GM19463 (cell line): Measurements from ENCODE around the gene SYCP2L.
"Not testable (repeated sequence)": the region's sequence is repeated elsewhere in the genome, so short reads cannot be mapped to it uniquely, and the experiment has no call there.

Source experiments
- ATAC-seq: cut with Tn5 transposase; IDR thresholded peaks from one replicate; pipeline ENCODE4 v1.9.1; 2021; ENCODE audit warnings: mild to moderate bottlenecking, moderate library complexity; ENCODE audit not compliant: unreplicated experiment

The SYCP2L gene

DNA sequence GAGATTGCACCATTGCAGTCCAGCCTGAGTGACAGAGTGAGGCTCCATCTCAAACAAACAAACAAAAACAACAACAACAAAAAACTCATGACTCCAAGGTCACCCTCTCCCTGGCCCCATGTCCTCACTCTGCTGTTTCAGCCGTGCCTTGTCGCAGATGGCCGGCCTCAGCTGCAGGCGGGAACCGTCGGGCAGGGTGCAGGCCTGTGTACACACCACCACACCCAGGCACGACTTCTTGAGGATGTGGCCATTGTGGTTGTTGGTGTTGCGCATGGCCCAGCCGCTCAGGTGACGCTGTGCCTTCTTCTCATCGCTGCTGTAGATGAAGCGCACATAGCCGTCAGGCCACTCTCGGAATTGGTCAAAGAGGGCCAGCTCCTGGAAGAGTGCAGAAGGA lies 9.8 kb upstream of the SYCP2L start:
- no peak for ATAC-seq

DNA sequence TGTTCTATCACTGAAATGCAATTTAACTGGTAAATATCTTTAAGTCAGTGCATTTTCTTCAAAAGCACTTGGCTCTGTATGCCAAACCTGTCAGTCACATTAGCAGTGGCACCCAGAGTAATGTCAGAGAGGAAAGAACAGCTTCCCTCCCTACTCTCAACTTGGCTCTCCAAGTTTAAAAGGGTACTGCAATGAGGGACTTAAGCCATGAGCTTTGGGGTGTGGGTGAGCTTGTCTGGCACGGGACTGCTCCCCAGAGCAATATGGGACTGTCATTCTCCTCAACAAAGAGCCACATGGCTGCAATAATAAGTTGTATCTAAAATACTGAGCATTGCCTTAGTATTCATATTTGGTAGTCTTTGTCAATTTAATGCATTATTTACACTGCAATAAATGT lies 9.0 kb upstream of the SYCP2L start:
- no peak for ATAC-seq

DNA sequence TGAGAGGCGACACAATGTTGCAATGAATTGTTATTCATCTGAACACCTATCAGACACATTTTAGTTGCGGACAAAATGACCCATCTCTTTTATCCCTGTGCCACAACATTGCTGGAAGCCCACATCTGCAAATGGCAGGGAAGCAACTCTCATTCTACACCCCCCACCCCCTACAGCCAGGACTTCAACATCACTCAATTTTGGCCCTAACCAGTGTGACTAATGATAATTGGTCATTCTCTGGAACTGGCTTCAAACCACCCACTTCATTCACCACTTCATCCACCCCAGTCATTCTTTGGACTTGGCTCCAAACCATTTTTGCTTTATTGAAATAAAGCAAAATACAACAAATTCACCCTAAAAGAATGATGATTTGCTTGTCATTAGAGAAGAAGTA lies 6.5 kb upstream of the SYCP2L start:
- no peak for ATAC-seq

DNA sequence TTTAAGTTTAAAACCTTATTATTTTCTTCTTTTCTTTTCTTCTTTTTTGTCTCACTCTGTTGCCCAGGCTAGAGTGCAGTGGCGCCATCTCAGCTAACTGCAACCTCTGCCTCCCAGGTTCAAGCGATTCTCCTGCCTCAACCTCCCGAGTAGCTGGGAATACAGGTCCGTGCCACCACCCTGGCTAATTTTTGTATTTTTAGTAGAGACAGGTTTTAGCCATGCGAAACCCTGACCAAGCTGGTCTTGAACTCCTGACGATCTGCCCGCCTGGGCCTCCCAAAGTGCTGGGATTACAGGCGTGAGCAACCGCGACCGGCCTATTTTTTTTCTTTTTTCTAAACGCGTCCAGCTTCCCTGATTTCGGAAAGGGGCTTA lies 4.6 kb upstream of the SYCP2L start:
- not testable (repeated sequence) for ATAC-seq

DNA sequence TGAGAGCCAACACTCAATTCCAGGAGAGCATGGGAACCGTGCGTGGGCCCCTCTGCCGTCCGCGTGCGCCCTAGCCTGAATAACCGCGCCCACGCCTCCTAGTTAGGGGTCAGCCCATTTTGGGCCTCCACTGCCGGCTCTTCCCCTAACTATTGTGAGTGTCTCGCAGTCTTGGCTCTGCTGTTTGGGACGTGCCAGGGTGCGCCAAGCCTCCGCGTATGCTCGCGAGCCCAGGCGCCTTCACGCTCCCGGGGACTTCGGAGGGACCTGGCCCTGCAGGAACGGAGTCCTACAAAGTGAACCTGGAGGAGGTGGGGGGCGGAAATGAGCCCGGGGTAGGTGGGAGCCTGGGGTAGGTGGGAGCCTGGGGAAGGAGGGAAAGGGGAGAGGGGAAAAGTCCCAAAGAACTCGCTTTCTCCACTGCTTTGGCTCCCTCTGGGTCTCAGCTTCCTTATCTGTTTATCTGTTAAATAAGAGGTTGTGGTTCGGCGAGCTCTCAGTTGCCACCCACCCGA lies 4.1 kb upstream of the SYCP2L start:
- ATAC-seq, result no peak

DNA sequence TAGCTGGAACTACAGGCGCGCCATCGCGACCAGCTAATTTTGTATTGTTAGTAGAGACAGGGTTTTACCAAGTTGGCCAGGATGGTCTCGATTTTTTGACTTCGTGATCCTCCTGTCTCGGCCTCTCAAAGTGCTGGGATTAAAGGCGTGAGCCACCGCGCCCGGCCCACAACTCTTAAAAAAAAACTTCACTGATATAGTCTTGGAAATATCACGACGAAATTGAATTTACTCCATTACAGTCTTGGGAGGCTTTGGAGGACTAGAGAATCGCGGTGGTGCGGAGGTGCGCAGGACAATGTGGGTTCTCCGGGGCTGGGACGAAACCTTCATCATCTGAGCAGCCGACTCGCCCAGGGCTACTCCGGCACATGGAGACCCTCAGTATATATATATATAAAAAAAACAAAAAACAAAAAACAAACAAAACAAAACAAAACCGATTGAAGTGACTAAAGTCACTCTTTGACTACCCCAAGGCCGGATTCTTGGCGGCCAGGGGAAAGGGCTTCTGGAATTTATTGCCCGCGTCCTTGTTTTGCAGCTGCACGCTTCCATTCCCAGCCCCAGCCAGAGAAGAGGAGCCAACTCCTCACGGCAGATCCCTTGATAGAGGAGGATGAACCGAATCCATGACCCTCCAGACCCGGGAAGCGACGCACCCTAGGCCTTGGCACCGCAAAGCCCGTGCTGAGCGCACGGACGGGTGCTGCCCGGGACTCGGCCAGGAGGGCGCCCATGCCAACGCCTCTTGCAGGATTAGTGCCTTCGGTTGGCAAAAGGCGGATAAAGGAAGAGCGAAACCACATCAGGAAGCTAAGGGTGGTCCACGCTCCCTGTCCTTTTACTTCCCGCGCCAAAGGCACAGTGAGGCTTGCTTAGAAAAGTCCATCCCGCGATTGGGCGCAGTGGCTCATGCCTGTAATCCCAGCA lies 3.3 kb upstream of the SYCP2L start:
- no peak for ATAC-seq

DNA sequence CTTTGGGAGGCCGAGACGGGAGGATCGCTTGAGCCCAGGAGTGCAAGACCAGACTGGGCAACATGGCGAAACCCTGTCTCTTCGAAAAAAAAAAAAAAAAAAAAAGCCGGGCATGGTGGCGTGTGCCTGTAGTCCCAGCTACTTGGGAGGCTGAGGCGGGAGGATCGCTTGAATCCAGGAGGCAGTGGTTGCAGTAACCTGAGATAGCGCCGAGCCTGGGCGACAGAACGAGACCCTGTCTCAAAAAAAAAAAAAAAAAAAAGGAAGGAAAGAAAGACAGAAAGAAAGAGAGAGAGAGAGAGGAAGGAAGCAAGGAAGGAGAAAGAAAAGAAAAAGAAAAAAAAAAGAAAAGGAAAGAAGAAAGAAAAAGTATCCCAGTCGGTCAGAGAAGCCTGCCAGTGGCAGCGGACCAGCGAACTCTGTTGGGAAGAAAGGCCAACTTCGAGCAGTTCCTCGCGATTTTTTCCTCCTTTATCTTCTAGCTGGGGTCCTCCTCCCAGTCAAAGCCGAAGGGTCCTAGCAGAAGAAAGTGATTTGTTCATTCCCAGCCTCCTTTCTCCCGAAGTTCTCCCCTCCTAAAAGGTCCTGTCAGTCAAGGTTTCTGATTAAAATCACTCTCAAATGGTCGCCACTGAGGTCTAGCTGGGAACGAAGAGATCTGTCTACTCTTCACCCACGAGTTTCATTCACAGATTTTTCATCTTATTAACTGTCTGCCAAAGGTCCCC lies 2.4 kb upstream of the SYCP2L start:
- no peak for ATAC-seq

DNA sequence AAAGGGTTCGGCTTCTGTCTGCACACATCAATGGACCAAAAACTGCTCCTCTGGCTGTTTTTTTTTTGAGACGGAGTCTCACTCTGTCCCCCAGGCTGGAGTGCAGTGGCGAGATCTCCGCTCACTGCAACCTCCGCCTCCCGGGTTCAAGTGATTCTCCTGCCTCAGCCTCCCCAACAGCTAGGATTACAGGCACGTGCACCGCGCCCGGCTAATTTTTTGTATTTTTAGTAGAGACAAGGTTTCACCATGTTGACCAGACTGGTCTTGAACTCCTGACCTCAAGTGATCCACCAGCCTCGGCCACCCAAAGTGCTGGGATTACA lies 524 bp upstream of the SYCP2L start:
- ATAC-seq, result not testable (repeated sequence)

DNA sequence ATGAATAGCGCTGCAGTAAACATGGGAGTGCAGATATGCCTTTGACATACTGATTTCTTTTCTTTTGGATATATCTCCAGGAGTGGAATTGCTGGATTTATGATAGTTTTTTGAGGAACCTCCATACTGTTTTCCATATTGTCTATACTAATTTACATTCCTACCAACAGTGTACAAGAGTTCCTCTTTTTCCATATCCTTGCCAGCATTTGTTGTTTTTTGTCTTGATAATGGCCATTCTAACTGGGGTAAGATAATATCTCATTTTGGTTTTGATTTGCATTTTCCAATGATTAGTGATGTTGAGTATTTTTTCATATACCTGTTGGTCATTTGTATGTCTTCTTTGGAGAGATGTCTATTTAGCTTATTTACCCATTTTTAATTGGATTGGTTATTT lies 3.3 kb downstream of the SYCP2L start:
- no peak for ATAC-seq

DNA sequence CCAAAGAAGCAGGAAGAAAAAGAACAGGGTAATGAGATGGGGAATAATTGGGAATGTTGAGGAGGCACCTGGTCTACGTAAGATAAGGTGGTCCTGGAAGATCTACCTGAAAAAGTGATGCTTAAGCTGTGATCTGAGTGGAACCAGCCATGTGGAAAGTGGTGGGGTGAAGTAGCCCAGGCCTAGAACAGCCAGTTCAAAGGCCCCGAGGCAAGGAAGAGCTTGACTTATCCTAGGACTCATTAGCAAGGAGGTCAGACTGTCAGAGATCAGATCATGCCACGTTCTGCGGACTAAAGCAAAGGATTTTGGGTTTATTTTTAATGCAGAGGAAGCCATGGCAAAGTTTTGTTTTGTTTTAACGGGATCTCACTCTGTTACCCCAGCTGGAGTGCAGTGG lies 5.1 kb downstream of the SYCP2L start:
- ATAC-seq, result no peak

DNA sequence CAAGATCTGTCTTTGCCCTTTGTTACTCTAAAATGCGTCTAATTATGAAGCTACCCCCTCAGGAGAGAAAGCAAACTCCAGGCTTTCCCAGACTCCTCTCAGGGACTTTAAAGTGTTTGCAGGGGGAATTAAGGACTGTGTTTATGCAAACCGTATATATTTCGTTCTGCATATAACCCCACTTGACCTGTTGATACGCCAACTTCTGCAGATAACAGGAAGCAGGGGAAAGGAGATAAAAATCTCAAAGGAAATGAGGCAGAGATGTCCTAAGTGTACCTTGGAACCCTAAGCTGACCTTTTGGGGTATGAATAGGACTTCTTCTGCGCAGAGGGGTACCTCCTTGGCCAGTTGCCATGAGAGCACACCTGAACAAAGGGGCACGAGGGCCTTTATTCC lies 8.1 kb downstream of the SYCP2L start:
- ATAC-seq, result no peak

DNA sequence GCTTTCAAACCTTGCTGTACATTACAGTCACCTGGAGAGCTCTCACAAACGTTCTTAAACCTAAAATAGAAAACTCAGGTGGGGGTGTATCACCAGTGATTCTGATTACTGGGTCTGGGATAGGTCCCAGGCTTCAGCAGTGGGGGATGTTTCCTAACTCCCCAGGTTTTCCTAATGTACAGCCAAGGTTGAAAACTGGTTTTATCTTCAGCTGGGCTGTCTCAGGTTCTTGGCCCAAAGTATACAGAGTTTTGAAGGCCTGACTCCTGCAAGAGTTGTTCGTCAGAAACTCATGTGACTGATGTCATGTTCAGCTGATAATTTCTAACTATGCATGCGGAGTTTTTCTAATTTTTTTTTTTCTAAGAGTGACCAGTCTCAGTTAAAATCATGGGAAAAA lies 9.8 kb downstream of the SYCP2L start:
- ATAC-seq, result no peak

DNA sequence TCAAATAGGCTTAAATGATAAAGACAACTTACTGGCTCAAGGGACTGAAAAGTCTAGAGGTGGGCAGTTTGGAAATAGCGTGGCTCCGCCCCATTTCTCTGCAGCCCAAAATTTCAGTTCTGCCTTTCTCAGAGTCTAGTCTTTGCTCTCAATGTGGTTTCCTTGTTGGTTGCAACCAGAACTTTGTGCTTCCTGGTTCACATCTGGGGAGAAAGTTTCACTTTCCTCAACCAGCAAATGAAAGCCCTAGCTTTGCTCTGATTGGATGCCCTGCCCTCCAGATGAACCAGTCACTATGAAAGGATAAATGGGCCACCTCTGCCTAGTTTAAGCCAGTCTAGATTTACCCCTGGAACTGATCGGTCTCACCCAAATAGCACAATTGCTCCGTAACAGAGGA lies 14.9 kb downstream of the SYCP2L start:
- ATAC-seq, result peak; percentile 96

DNA sequence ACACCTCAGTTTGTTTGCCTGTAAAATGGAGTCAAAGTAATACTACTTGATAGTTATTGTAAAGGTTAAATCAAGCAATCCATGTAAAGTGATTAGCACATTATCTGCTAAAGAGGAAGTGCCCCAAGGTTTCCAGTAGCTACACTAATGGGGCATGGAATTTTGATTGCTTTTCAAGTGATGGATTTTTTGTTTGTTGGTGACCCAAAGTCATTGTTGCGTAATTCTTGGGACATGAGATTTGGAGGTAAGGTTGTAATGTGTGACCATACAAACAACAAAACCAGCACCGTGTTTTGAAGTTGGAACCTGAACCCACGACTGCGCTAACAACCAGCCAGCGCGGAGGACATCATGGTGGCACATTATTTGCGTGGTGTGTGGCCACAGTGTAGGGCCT lies 17.2 kb downstream of the SYCP2L start:
- ATAC-seq, result no peak

DNA sequence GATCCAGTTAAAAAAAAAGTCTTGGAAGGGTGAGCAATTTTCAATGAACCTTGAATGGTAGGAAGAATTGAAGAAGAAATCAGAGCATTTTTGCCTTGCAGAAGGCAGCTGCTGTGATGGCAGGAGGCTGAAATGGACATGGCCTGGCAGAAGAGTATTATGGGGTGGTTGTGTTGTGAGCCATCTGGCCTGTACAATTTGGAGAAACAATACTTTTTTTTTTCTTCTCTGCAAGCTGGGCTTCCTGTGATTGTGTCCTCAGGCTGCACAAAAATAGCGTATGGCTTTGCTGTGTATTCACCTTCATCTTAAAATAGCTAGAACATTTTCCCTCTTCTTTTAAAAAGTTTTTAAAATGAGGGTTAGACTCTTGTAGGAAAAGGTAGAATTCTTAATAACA lies 21.4 kb downstream of the SYCP2L start:
- ATAC-seq, result no peak

DNA sequence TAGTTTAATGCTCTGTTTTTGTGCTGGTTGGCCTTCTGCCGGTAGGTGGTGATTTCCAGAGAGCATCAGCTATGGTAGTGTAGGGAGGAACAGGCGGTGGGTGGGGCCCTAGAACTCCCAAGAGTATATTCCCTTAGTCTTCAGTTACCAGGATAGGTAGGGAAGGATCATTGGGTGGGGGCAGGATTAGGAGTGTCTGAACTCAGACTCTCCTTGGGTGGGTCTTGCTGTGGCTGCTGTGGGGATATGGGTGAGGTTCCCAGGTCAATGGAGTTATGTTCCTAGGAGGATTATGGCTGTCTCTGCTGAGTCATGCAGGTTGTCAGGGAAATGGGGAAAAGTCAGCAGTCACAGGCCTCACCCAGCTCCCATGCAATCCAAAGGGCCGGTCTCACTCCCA lies 32.7 kb downstream of the SYCP2L start:
- not testable (repeated sequence) for ATAC-seq

DNA sequence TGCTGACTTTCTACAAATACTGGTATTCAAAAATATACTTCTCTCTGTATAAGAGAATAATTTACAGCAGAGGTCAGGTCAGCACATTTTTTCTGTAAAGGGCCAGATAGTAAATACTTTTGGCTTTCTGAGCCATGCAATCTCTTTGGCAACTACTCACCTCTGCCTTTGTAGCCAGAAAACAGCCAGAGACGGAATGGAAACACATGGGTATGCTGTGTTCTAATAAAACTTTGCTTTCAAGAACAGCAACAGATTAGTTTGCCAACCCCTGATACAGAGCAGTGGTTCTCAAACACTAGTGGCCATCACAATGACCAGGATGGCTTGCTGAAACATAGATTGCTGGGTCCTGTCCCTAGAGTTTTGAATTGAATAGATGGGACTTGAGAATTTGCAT lies 46.3 kb downstream of the SYCP2L start:
- no peak for ATAC-seq

DNA sequence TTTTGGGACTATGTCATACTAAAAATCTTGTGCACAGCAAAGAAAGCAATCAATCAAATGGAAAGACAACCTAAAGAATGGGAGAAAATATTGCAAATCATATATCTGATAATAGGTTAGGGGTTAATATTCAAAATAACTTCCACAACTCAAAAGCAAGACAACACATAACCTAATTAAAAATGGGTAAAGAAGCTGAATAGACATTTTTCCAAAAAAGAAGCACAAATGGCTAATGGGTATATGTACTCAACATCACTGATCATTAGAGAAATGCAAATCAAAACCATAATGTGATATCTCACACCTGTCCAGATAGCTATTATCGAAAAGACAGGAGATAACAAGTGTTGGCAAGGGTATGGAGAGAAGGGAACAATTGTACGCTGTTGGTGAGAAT lies 53.0 kb downstream of the SYCP2L start:
- no peak for ATAC-seq

DNA sequence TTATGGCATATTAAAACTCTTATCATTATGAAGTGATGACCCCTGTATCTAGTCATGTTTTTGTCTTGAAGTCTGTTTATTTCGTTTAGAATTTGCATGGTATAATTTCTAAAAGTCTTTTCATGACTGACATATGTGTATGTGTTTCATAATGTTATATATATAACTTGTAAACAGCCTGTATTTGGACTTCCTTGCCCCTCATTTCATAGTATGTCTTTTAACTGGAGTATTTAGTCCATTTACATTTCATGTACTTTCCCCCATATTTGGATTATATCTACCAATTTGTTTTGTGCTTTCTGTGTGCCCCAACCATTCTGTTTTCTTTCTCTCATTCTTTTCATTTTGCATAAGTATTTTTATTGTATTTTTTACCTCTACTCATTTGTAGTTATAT lies 59.0 kb downstream of the SYCP2L start:
- ATAC-seq, result no peak

DNA sequence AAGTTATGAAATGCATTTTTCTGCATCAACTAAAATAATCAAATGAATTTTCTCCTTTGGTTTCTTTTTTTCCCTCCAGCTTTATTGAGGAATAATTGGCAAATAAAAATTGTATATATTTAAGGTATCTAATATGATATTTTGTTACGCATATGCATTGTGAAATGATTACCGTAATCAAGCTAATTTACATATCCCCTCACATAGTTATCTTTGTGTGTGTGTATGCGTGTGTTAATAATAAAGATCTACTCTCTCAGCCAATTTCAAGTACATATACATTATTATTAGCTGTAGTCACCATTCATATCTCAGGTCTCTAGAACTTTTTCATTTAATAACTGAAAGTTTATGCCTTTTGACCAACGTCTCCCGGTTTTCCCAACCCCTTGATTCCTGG lies 61.1 kb downstream of the SYCP2L start:
- ATAC-seq, result no peak

DNA sequence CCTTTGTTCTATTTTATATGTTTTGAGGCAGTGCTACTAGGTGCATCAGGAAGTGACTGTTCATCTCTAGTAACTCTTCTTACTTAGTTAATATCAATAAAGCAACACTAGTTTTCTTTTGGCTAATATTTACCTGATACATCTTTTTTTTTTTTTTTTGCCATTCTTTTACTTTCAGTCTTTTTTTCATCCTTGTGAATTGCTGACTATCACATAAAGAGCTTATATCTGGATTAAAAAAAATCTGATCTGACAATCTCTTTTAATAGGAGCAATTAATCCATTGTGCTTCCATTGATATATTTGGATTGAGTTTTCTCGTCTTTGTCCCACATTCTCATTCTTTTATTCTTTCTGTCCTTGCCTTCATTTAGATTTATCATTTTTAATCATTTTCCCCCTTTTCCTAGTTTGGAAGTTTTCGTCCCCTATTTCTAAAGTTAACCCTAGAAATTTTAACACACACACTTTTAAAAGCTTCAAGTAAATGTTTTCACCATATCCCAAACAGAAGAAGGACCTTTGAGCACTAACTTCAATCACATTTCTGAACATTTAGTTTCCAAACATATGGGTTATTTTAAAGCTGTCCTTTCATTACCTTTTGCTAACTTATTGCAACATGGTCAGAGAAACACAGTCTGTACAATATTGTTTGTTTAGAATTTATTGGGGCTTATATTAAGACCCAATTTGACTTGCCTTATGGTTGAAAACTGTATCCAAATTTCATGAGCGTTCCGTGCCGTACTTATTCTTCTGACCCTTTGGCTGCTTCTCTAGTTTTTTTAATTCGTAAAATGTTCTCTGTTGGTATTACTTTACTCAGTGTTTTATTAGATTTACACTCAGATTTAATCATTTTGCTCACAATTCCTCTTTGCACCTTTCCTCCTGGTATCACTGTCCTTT lies 63.0 kb downstream of the SYCP2L start:
- no peak for ATAC-seq
